ENCODE results near the gene MGAT3.

DNA sequence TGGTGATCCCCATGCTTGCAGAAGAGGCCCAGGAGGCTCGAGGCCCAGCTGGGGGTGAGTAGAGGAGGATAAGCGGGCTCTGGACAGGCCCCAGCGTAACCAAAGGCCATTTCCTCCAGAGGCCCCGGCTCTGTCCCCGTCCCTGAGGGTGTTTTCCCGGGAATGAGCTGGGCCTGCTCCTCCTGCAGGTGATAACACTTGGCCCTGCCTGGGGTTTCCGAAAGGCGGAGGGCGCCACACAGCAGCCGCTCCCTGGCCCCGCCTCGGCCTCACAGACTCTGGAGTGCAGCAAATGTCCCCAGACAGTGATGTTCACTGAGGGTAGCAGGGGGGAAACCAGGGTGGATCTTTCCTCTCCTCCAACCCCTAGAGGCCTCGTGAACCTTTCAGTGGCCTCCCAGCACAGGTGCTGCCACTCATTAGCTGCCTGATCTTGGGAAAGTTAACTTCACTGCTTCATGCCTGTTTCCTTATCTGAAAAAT lies 10.5 kb upstream of the MGAT3 start:
- TF ChIP-seq POLR2A (IDR thresholded peaks at IDR 0.05), result no peak
- TF ChIP-seq, protein P1, sequence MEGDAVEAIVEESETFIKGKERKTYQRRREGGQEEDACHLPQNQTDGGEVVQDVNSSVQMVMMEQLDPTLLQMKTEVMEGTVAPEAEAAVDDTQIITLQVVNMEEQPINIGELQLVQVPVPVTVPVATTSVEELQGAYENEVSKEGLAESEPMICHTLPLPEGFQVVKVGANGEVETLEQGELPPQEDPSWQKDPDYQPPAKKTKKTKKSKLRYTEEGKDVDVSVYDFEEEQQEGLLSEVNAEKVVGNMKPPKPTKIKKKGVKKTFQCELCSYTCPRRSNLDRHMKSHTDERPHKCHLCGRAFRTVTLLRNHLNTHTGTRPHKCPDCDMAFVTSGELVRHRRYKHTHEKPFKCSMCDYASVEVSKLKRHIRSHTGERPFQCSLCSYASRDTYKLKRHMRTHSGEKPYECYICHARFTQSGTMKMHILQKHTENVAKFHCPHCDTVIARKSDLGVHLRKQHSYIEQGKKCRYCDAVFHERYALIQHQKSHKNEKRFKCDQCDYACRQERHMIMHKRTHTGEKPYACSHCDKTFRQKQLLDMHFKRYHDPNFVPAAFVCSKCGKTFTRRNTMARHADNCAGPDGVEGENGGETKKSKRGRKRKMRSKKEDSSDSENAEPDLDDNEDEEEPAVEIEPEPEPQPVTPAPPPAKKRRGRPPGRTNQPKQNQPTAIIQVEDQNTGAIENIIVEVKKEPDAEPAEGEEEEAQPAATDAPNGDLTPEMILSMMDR (IDR thresholded peaks at IDR 0.05), result no peak

All from uterus (tissue), 2 donors.